Smooth muscle cell (in vitro differentiated cells): ENCODE results near the gene RAPGEF1. TPM values are rescaled to one million over a fixed set of nuclear protein-coding genes. Genes with fewer than 3 reads are reported as not detected.

Experiments
- DNase-seq: peaks from one replicate; lab custom pipeline; 2025; ENCODE audit not compliant: unreplicated experiment; lab: John Stamatoyannopoulos, UW
- H2AFZ ChIP-seq: fragments of 200-600 bp; sonication (generic); 2 replicates; pipeline ENCODE4 v1.6.0; 2016; ENCODE audit warnings: antibody characterized with exemption, low read depth, mild to moderate bottlenecking
- H3F3A ChIP-seq: fragments of 200-600 bp; sonication (generic); 2 replicates; pipeline ENCODE4 v1.6.0; 2017; ENCODE audit warnings: antibody characterized with exemption, low read depth
- H3K27ac ChIP-seq: fragments of 200-600 bp; sonication (generic); 2 replicates; pipeline ENCODE4 v1.5.1; 2016; ENCODE audit warnings: low read depth, mild to moderate bottlenecking
- H3K27me3 ChIP-seq: fragments of 200-600 bp; sonication (generic); 2 replicates; pipeline ENCODE4 v1.6.1; 2016; ENCODE audit warnings: low read depth, mild to moderate bottlenecking
- H3K36me3 ChIP-seq: fragments of 200-600 bp; sonication (generic); 2 replicates; pipeline ENCODE4 v1.5.1; 2016; ENCODE audit warnings: low read depth
- H3K4me1 ChIP-seq: fragments of 200-600 bp; sonication (generic); 2 replicates; pipeline ENCODE4 v1.5.1; 2016; ENCODE audit warnings: low read depth
- H3K4me2 ChIP-seq: fragments of 200-600 bp; sonication (generic); 2 replicates; pipeline ENCODE4 v1.6.0; 2016; ENCODE audit warnings: mild to moderate bottlenecking
- H3K4me3 ChIP-seq: fragments of 200-600 bp; sonication (generic); 2 replicates; pipeline ENCODE4 v1.5.1; 2016; ENCODE audit warnings: mild to moderate bottlenecking
- H3K79me2 ChIP-seq: fragments of 200-600 bp; sonication (generic); 2 replicates; pipeline ENCODE4 v1.6.0; 2016; ENCODE audit warnings: low read depth, mild to moderate bottlenecking
- H3K9ac ChIP-seq: fragments of 200-600 bp; sonication (generic); 2 replicates; pipeline ENCODE4 v1.6.0; 2016; ENCODE audit warnings: low read depth
- H3K9me3 ChIP-seq: fragments of 200-600 bp; sonication (generic); replicated peaks from 2 replicates; pipeline ENCODE4 v1.5.1; 2016; ENCODE audit warnings: low read depth
- H4K20me1 ChIP-seq: fragments of 200-600 bp; sonication (generic); 2 replicates; pipeline ENCODE4 v1.6.0; 2016; ENCODE audit warnings: low read depth
- CTCF ChIP-seq: fragments of 200-600 bp; sonication (generic); IDR thresholded peaks from 2 replicates; pipeline ENCODE4 v1.5.1; 2017; ENCODE audit warnings: borderline replicate concordance, mild to moderate bottlenecking, antibody characterized with exemption; ENCODE audit not compliant: insufficient read depth, poor library complexity, severe bottlenecking
- WGBS: methylation state at CpG from one replicate; pipeline ENCODE4 v1.1.7; 2016; ENCODE audit warnings: low lambda C conversion rate; 5-methylcytosine and 5-hydroxymethylcytosine counted together
- polyA plus RNA-seq: library from polyadenylated mRNA; unstranded; fragments of >200 nt; fragmentation: Nextera tagmentation; extraction: Ambion mirVana; gene quantifications from 2 replicates; pipeline ENCODE4 v1.2.1, GENCODE V29; 2016
- total RNA-seq: library from RNA; depleted of rRNA; stranded (reverse); fragments of >200 nt; gene quantifications from 2 replicates; pipeline ENCODE4 v1.2.3, GENCODE V29; 2014

Gene RAPGEF1
- total and polyA plus RNA-seq, 2 experiments from 2014 or later = 16.4 to 17.8 TPM

DNA sequence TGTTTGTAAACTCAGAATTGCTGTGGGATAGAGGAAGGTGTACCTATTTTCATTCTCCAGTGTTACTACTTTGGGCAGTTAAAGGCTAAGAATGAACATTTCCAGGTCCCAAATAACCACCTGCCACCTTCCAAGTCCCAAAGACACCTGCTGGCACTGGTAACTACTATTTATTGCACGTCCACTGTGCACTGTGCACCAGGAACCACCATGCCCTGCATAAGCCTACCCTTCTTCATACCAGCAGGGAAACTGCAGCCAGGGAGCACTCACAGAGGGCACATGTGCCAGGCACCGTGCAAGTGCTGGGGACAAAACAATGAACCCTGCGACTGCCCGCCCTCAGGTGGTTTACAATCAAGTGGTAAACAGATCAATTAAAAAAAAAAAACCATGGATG, 34.9 kb downstream of the RAPGEF1 start:
- no peak for DNase-seq
- Histone ChIP-seq H3K4me3 (no peak overlapping the region), H3K4me2 (no peak overlapping the region), H3K79me2 (peaks cover 52% of the 10 kb centered on the region), H3F3A (peaks cover 9% of the 10 kb centered on the region), H4K20me1 (peaks cover 76% of the 10 kb centered on the region), H3K9me3 (no peaks in the 10 kb centered on the region), H3K27ac (no peak overlapping the region), H3K9ac (no peak overlapping the region), H2AFZ (no peak overlapping the region), H3K36me3 (no peaks in the 10 kb centered on the region), H3K27me3 (no peaks in the 10 kb centered on the region), H3K4me1 (no peaks in the 10 kb centered on the region)
- no peak for TF ChIP-seq CTCF
- WGBS = 89% methylated on average over 4 of the region's 4 CpGs

- Histone ChIP-seq H3F3A (peaks cover 3% of the 10 kb centered on the region), H3K9ac (no peak overlapping the region), H2AFZ (no peak overlapping the region), H3K27ac (no peak overlapping the region), H3K4me2 (no peak overlapping the region), H3K79me2 (peaks cover 59% of the 10 kb centered on the region), H3K4me1 (no peaks in the 10 kb centered on the region), H3K36me3 (no peaks in the 10 kb centered on the region), H4K20me1 (peaks cover 76% of the 10 kb centered on the region), H3K9me3 (no peaks in the 10 kb centered on the region), H3K27me3 (no peaks in the 10 kb centered on the region), H3K4me3 (no peak overlapping the region)
- no peak for DNase-seq
- WGBS = 84% methylated on average over 5 of the region's 5 CpGs
- no peak for TF ChIP-seq CTCF
These were observed 35.5 kb downstream of the RAPGEF1 start for GRCh38 chr9:131704141-131704983.

GRCh38 chr9:131703697-131704096, 36.2 kb downstream of the RAPGEF1 start:
- Histone ChIP-seq H2AFZ (no peak overlapping the region), H3K36me3 (no peaks in the 10 kb centered on the region), H3K9ac (no peak overlapping the region), H3K4me2 (no peak overlapping the region), H3K79me2 (peaks cover 56% of the 10 kb centered on the region), H3K27ac (no peak overlapping the region), H3F3A (no peaks in the 10 kb centered on the region), H3K27me3 (no peaks in the 10 kb centered on the region), H3K4me3 (no peak overlapping the region), H4K20me1 (peaks cover 78% of the 10 kb centered on the region), H3K9me3 (no peaks in the 10 kb centered on the region), H3K4me1 (no peaks in the 10 kb centered on the region)
- DNase-seq = no peak
- 95% methylated on average over 4 of the region's 4 CpGs for WGBS
- no peak for TF ChIP-seq CTCF

- Histone ChIP-seq H3K9me3 (no peaks in the 10 kb centered on the region), H3K4me3 (no peak overlapping the region), H3K27me3 (no peaks in the 10 kb centered on the region), H3K36me3 (no peaks in the 10 kb centered on the region), H2AFZ (no peak overlapping the region), H3K79me2 (peaks cover 56% of the 10 kb centered on the region), H3K4me2 (no peak overlapping the region), H4K20me1 (peaks cover 86% of the 10 kb centered on the region), H3K9ac (no peak overlapping the region), H3K4me1 (no peaks in the 10 kb centered on the region), H3K27ac (no peak overlapping the region), H3F3A (no peaks in the 10 kb centered on the region)
- no peak for TF ChIP-seq CTCF
- no peak for DNase-seq
- 91% methylated on average over 8 of the region's 8 CpGs for WGBS
These were observed 37.0 kb downstream of the RAPGEF1 start for GRCh38 chr9:131702911-131703310.
